ENCODE results near the gene SCD5.

Gene SCD5

DNA sequence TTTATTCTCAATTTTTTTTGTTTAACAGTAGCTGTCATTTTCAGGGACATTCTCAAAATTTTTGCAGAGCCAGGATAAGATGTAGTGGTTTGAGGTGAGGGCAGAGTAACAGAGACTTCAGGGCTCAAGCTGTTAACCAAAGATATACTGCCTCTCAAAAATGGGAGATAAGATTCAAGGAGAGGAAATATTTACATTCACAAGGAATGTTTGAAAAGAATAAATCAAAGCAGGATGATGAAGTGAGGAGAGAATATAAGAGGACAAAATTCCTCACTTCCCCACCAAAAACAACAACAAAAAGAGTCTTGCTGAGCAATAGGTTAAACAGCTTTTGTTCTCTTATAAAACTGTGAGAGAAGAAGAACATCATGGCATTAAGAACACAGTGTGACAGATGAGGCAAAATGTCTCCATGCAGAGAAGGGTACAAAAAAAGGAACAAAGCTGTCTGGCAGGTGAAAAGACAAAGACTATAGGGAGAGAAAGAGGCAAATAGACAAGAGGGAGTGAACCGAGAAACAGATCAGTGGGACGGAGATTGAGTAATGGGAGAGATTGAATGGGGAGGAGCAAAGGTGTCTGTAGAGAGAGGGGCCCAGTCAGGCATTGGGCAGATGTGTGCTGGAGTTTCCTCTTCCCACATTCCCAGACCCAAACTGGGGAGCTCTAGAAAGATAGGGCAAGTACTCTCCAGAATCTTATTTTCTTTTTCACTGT lies 130.7 kb downstream of the SCD5 start:
- ChIA-PET POLR2A (no interaction called here), CTCF (interaction anchor here (1.3 kb wide), 1 partner anchor 54 kb away, joined by 4 read pairs; no protein-coding TSS in a partner anchor)
- DNase-seq (ENCODE audit: extremely low spot score): no peak
- no peak for TF ChIP-seq FOXM1 (IDR thresholded peaks at IDR 0.05; ENCODE audit: borderline replicate concordance)
- TF ChIP-seq NFRKB (IDR thresholded peaks at IDR 0.05): no peak
- no peak for TF ChIP-seq BHLHE40 (IDR thresholded peaks at IDR 0.05; ENCODE audit: borderline replicate concordance)
- TF ChIP-seq LEF1 (IDR thresholded peaks at IDR 0.05; ENCODE audit: borderline replicate concordance): no peak
- no peak for TF ChIP-seq FOXK2 (IDR thresholded peaks at IDR 0.05)
- no peak for TF ChIP-seq SP1 (IDR thresholded peaks at IDR 0.05)
- no peak for TF ChIP-seq CTBP1 (IDR thresholded peaks at IDR 0.05; ENCODE audit: borderline replicate concordance)
- TF ChIP-seq SUZ12 (IDR thresholded peaks at IDR 0.05): no peak
- TF ChIP-seq HDGF (IDR thresholded peaks at IDR 0.05; ENCODE audit: borderline replicate concordance): no peak
- TF ChIP-seq, protein P1, sequence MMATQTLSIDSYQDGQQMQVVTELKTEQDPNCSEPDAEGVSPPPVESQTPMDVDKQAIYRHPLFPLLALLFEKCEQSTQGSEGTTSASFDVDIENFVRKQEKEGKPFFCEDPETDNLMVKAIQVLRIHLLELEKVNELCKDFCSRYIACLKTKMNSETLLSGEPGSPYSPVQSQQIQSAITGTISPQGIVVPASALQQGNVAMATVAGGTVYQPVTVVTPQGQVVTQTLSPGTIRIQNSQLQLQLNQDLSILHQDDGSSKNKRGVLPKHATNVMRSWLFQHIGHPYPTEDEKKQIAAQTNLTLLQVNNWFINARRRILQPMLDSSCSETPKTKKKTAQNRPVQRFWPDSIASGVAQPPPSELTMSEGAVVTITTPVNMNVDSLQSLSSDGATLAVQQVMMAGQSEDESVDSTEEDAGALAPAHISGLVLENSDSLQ (IDR thresholded peaks at IDR 0.05): no peak
- no peak for TF ChIP-seq ZNF384 (IDR thresholded peaks at IDR 0.05)
- no peak for TF ChIP-seq ELF4 (IDR thresholded peaks at IDR 0.05)
- TF ChIP-seq L3MBTL2 (conservative IDR thresholded peaks at IDR 0.05): no peak
- TF ChIP-seq FOXA1 (IDR thresholded peaks at IDR 0.05): no peak
- TF ChIP-seq TARDBP (IDR thresholded peaks at IDR 0.05): no peak

- no peak for DNase-seq (ENCODE audit: extremely low spot score)
- ChIA-PET POLR2A (no interaction called here), CTCF (interaction anchor here (1.3 kb wide), 1 partner anchor 55 kb away, joined by 4 read pairs; no protein-coding TSS in a partner anchor)
These were observed 131.5 kb downstream of the SCD5 start for GRCh38 chr4:82666970-82667665.

DNA sequence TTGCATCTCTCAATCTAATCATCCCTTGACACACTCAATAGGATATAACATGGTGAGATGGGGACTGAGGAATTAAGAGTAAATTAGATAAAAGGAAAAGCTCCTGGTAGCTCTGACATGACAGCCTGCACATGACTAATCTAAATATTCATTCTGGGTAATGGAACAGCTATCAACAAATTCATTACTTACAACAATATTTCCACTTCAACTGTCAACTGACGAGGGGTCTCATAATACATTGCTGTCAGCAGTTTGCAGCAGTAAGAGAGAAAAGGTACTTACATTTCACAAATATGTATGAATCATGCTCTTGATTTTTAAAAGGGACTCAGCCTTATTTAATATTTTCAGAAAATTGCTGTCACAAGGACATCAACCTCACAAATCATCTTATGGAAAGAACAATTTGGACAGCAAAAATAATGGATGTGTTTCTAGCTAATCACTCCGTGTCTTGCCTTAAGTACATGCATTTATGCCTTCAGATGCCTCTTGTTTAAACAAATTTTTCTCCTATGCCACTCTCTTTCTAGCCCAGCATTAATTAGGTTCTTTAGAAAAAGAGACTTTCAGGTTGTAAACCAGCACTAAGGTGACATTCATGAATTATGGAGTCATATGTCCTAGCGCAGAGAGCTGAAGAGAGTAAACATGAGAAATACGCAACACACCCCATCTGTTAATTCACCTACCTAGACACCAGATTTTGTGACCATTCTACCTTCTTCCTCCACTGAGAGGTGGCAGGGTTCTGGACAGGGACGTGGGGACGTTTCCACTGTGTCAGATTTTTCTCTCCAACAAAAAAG lies 137.2 kb downstream of the SCD5 start:
- DNase-seq (ENCODE audit: extremely low spot score): no peak
- ChIA-PET CTCF (interaction anchor here (0.6 to 1.2 kb wide), 3 partner anchors 16 to 622 kb away, joined by 3 read pairs; no protein-coding TSS in a partner anchor), POLR2A (no interaction called here)
- TF ChIP-seq TARDBP (IDR thresholded peaks at IDR 0.05) (no peak), SUZ12 (IDR thresholded peaks at IDR 0.05) (no peak), SP1 (IDR thresholded peaks at IDR 0.05) (no peak), CTBP1 (IDR thresholded peaks at IDR 0.05; ENCODE audit: borderline replicate concordance) (no peak), NFRKB (IDR thresholded peaks at IDR 0.05) (no peak), BHLHE40 (IDR thresholded peaks at IDR 0.05; ENCODE audit: borderline replicate concordance) (no peak), FOXK2 (IDR thresholded peaks at IDR 0.05) (no peak), ELF4 (IDR thresholded peaks at IDR 0.05) (no peak), ZNF384 (IDR thresholded peaks at IDR 0.05) (no peak), L3MBTL2 (conservative IDR thresholded peaks at IDR 0.05) (no peak), ARNT (IDR thresholded peaks at IDR 0.05) (no peak), FOXA1 (IDR thresholded peaks at IDR 0.05) (no peak), LEF1 (IDR thresholded peaks at IDR 0.05; ENCODE audit: borderline replicate concordance) (no peak), HDGF (IDR thresholded peaks at IDR 0.05; ENCODE audit: borderline replicate concordance) (no peak), FOXM1 (IDR thresholded peaks at IDR 0.05; ENCODE audit: borderline replicate concordance) (no peak)
- TF ChIP-seq, protein P1 (IDR thresholded peaks at IDR 0.05): no peak

More at GRCh38 chr4:82666970-82667665, 131.5 kb downstream of the SCD5 start:
- TF ChIP-seq FOXA1 (IDR thresholded peaks at IDR 0.05) (no peak), SUZ12 (IDR thresholded peaks at IDR 0.05) (no peak), TARDBP (IDR thresholded peaks at IDR 0.05) (no peak), ARNT (IDR thresholded peaks at IDR 0.05) (no peak), ELF4 (IDR thresholded peaks at IDR 0.05) (no peak), L3MBTL2 (conservative IDR thresholded peaks at IDR 0.05) (no peak), FOXM1 (IDR thresholded peaks at IDR 0.05; ENCODE audit: borderline replicate concordance) (no peak), BHLHE40 (IDR thresholded peaks at IDR 0.05; ENCODE audit: borderline replicate concordance) (no peak), LEF1 (IDR thresholded peaks at IDR 0.05; ENCODE audit: borderline replicate concordance) (no peak), FOXK2 (IDR thresholded peaks at IDR 0.05) (no peak), ZNF384 (IDR thresholded peaks at IDR 0.05) (no peak), SP1 (IDR thresholded peaks at IDR 0.05) (no peak)
- TF ChIP-seq, protein P1 (IDR thresholded peaks at IDR 0.05): no peak

DNA sequence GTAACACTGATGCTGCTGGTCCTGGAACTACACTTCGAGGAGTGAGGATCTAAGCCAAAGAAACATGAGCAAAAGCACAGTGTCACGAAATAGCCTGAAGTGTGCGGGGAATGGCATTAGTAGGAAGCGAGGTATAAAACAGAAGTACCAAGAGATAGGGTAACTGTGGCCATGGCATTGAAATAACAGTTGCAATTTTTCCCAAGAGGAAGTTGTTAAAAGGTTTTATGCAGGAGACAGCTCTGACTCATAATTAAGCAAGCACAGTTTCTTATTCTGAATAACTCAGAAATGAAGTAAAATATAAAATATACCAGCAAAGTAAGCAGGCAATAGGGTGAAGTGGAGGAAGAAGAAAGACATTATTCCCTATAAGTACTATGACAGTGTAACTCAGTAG lies 146.5 kb downstream of the SCD5 start:
- TF ChIP-seq ZNF384 (IDR thresholded peaks at IDR 0.05): no peak
- no peak for TF ChIP-seq HDGF (IDR thresholded peaks at IDR 0.05; ENCODE audit: borderline replicate concordance)
- TF ChIP-seq TARDBP (IDR thresholded peaks at IDR 0.05): no peak
- TF ChIP-seq LEF1 (IDR thresholded peaks at IDR 0.05; ENCODE audit: borderline replicate concordance): no peak
- TF ChIP-seq L3MBTL2 (conservative IDR thresholded peaks at IDR 0.05): no peak
- no peak for TF ChIP-seq FOXM1 (IDR thresholded peaks at IDR 0.05; ENCODE audit: borderline replicate concordance)
- no peak for TF ChIP-seq ELF4 (IDR thresholded peaks at IDR 0.05)
- TF ChIP-seq BHLHE40 (IDR thresholded peaks at IDR 0.05; ENCODE audit: borderline replicate concordance): no peak
- TF ChIP-seq FOXK2 (IDR thresholded peaks at IDR 0.05): no peak
- TF ChIP-seq FOXA1 (IDR thresholded peaks at IDR 0.05): no peak
- no peak for TF ChIP-seq ARNT (IDR thresholded peaks at IDR 0.05)
- no peak for TF ChIP-seq SP1 (IDR thresholded peaks at IDR 0.05)
- ChIA-PET CTCF (no interaction called here), POLR2A (no interaction called here)
- DNase-seq (ENCODE audit: extremely low spot score): no peak

DNA sequence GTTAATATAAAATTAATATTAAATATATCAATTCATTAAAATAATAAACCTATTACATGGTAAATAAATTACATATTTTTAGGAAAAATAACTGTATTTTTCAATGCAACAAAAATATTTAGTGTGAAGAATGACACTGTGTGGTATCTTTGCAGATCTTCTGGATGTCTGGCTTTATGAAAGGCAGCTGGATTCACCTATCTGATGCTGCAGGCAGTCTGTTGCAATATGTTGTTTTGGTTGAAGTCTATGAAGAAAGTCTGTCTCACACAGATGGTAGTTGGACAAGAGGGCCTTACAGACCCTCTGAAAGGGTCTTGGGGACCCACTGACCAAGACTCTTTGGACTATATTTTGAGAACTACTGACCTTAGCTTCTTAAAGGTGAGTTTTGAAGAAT lies 147.7 kb downstream of the SCD5 start:
- TF ChIP-seq FOXM1 (IDR thresholded peaks at IDR 0.05; ENCODE audit: borderline replicate concordance) (no peak), TARDBP (IDR thresholded peaks at IDR 0.05) (no peak), FOXK2 (IDR thresholded peaks at IDR 0.05) (no peak)
- CTCF ChIA-PET: interaction anchor here (0.6 kb wide), 2 partner anchors 19 to 1471 kb away, joined by 3 read pairs; no protein-coding TSS in a partner anchor

More for the DNA sequence above, 147.7 kb downstream of the SCD5 start:
- POLR2A ChIA-PET: no interaction called here
- no peak for DNase-seq (ENCODE audit: extremely low spot score)
